ENCODE results near the gene DYNLL2.

DNA sequence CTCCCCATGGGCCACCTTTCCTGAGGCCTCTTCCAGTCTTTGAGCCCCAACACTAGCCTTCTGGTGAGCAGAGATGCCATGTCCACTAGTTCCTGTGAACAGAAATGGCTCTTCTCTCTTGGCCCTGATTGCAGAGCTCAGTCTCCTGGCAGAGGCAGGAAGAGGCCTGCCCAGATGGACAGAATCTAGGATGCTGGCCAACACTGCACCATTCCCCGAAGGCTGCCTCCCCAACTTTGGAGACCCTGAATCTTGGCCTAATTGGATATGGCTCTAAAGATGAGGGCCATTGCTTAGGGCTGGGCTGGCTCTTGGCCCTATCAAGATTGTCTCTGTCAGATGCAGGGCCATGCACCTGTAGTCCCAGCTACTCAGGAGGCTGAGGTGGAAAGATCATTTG, 18.0 kb upstream of the DYNLL2 start:
- TF ChIP-seq, protein P1, sequence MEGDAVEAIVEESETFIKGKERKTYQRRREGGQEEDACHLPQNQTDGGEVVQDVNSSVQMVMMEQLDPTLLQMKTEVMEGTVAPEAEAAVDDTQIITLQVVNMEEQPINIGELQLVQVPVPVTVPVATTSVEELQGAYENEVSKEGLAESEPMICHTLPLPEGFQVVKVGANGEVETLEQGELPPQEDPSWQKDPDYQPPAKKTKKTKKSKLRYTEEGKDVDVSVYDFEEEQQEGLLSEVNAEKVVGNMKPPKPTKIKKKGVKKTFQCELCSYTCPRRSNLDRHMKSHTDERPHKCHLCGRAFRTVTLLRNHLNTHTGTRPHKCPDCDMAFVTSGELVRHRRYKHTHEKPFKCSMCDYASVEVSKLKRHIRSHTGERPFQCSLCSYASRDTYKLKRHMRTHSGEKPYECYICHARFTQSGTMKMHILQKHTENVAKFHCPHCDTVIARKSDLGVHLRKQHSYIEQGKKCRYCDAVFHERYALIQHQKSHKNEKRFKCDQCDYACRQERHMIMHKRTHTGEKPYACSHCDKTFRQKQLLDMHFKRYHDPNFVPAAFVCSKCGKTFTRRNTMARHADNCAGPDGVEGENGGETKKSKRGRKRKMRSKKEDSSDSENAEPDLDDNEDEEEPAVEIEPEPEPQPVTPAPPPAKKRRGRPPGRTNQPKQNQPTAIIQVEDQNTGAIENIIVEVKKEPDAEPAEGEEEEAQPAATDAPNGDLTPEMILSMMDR (IDR thresholded peaks at IDR 0.05) = no peak
- no peak for TF ChIP-seq EP300 (IDR thresholded peaks at IDR 0.05; ENCODE audit: low read depth)
- no peak for TF ChIP-seq POLR2A (IDR thresholded peaks at IDR 0.05)
